NCI-H1694 (cell line): ENCODE results near the gene FAM83B.
"Not testable (repeated sequence)": the region's sequence is repeated elsewhere in the genome, so short reads cannot be mapped to it uniquely, and the experiment has no call there.

Experiments
- DNase-seq: peaks from one replicate; lab custom pipeline; 2025; lab: John Stamatoyannopoulos, UW

The FAM83B gene

GRCh38 chr6:54898767-54899166, 52.2 kb downstream of the FAM83B start:
- no peak for DNase-seq

DNA sequence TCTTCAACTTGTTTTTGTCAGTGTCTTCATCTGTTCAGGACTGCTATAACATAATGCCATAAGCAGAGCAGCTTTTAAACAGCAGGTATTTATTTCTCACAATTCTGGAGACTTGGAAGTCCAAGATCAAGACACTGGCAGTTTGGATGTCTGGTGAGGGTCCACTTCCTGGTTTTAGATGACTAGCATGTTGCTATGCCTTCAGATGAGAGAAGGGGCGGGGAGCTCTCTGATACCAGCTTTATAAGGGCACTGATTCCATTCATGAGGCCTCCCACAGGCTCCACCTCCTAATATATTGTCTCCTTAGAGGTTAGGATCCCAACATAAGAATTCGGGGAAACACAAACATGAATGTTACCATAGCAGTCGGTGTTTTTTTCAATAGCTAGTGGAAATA, 52.9 kb downstream of the FAM83B start:
- no peak for DNase-seq

DNA sequence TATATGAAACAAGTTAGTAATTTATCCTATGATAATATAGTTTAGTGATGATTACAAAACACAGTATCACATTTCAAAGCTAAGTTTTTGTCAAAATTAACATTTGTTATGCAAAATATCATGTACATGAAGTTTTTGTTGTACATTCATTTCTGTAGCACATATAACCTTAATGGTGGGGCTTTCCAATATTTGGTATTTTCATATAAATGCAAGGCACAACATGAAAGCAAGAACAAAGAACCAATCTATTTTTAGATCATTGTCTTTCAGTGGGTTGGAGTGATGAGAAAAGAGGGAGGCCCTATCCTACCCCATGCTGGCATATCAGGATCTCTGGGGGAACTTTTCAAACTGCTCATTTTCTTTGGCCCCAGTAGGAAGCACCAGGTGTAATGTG, 53.4 kb downstream of the FAM83B start:
- no peak for DNase-seq

- no peak for DNase-seq
Measured at GRCh38 chr6:54900666-54901065, 54.1 kb downstream of the FAM83B start.

DNA sequence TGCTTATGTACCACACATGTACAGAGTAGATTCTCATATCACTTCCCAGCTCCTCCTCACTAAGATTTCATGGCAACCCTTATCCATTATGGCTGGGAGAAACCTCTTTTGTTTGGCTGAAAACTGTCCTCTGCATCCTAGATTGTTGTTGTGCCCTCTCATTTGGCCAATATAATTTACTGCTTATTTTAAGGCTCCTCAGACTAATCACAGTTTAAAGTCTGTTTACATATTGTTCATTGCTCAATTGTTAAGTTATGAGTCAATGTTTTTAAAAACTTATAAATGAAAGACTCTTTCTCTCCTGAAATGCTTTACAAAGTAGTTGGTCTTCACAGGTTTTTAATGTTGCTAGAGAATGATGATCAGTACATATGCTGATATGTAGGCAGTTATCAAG, 57.3 kb downstream of the FAM83B start:
- DNase-seq = no peak

GRCh38 chr6:54907355-54907754, 60.8 kb downstream of the FAM83B start:
- no peak for DNase-seq

GRCh38 chr6:54909184-54909583, 62.6 kb downstream of the FAM83B start:
- no peak for DNase-seq

DNA sequence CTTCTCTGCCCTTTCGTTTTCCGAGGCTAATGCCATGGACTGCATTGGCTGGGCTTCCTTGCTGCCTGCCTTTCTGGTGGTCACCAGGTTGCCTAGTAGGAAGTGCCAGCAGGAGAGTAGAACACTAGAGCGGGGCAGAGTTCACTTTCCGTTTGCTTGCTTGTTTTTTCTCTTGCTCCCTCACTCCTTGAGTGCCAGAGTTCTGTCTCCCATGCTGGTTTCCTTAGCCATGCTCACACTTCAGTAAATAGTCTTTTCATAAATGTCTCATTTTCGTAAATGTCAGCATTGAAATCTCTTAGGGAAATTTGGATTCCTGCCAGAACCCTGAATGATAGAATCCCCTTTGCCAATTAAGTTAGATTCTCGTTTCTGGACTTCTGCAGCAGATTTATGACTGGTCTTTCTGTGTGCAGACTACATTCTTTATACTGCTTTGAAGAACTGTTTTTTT, 63.9 kb downstream of the FAM83B start:
- no peak for DNase-seq

GRCh38 chr6:54910921-54911320, 64.3 kb downstream of the FAM83B start:
- no peak for DNase-seq

GRCh38 chr6:54913211-54913610, 66.6 kb downstream of the FAM83B start:
- DNase-seq = no peak

DNA sequence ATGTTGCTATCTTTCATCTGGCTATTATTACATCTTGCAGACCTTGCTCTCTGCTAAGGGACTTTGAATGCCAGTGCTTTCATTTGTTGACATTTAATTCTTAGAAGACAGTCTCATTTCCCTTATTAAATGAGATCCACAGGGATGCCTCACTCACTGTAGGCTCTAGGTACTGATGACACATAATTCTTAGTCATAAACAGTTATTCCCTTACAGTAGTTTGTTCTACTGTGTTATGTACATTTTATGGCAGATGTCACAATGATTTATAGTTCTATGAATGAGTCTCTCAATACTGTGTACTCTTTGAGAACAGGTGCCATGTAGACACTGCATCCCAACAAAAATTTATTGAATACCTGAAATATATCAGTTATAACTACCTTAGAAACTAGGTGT, 70.3 kb downstream of the FAM83B start:
- no peak for DNase-seq

DNA sequence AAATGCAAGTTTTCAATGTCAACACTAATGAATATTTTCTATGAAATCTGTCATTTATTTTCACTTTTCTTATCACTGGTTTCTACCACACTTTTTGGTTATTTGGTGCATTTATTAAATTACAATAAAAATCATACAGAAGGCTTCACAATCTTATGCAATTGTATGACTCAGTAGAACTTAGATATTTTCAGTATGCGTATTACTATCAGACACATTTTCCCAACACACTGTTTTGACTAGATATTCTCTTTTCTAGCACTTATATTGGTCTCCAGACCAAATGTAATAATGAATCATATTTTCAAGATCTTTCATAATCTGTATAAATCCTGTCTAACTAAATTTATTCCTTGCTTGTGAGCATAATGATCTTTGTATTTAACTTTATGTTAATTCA, 74.1 kb downstream of the FAM83B start:
- DNase-seq = no peak

GRCh38 chr6:54921891-54922290, 75.3 kb downstream of the FAM83B start:
- DNase-seq = no peak

- DNase-seq = no peak
Measured at GRCh38 chr6:54929245-54929909, 82.8 kb downstream of the FAM83B start.

- no peak for DNase-seq
Measured at GRCh38 chr6:54932622-54933021, 86.1 kb downstream of the FAM83B start.

- DNase-seq = no peak
Measured at GRCh38 chr6:54935739-54936138, 89.2 kb downstream of the FAM83B start.

- no peak for DNase-seq
Measured at GRCh38 chr6:54937371-54937770, 90.8 kb downstream of the FAM83B start.

- no peak for DNase-seq
Measured at GRCh38 chr6:54957698-54958097, 111.1 kb downstream of the FAM83B start.

DNA sequence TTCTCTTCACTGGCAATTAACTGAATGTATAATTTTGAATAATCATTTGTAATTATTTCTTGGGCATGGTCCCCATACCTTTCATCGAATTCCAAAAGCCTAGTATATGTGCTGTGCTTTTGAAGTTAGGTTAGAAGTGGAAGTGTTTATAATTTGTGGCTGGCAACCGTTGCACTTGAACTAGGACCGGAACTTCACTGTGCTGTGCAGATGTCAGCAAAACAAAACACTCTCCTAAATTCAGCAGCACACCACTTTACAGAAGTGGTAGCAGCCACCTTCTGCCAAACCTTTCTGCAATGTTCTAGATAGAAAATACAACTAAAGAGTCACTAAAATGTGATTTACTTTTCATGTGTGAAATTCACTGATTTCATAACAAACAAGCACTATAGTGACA, 111.9 kb downstream of the FAM83B start:
- no peak for DNase-seq

DNA sequence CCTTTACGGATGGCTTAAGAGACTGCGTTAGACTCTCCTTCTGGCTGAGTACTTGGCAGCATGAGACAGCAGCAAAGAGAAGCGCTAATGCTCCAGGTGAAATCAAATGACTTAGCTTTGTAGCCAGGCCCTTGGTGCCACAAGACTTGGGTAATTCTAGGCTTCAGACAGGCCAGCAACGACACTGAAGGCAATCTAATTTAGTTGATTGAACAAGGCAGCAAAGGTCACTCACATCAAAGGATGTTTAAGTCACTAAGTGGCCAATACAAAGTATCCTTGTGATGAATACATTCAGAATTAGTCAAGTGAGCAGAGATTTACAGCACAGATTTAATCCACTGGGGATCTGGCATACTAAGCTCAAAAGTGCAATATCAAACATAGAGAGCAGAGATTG, 113.2 kb downstream of the FAM83B start:
- no peak for DNase-seq

DNA sequence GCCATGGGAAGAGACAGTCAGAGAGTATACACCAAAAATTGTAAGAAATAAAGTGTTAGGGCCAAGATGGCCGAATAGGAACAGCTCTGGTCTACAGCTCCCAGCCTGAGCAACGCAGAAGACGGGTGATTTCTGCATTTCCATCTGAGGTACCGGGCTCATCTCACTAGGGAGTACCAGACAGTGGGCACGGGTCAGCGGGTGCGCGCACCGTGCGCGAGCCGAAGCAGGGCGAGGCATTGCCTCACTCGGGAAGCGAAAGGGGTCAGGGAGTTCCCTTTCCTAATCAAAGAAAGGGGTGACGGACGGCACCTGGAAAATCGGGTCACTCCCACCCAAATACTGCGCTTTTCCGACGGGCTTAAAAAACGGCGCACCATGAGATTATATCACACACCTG, 114.8 kb downstream of the FAM83B start:
- not testable (repeated sequence) for DNase-seq

- DNase-seq = no peak
Measured at GRCh38 chr6:54970337-54970736, 123.8 kb downstream of the FAM83B start.

DNA sequence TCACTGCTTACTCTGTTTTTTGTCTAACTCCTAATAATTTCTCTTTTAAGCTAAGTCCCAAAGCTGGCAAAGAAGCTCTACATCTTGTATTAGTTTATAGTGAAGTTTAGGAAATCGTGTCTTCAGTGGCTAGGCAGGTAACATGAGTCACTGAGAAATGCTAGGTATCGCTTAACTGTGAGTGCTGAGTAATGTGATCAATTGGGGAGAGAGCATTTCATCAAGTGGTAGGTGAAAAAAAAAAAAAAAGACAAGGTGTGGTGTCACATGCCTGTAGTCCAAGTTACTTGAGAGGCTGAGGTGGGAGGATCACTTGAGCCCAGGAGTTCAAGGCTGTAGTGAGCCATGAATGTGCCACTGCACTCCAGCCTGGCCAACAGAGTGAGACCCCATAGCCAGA, 125.3 kb downstream of the FAM83B start:
- DNase-seq = no peak

DNA sequence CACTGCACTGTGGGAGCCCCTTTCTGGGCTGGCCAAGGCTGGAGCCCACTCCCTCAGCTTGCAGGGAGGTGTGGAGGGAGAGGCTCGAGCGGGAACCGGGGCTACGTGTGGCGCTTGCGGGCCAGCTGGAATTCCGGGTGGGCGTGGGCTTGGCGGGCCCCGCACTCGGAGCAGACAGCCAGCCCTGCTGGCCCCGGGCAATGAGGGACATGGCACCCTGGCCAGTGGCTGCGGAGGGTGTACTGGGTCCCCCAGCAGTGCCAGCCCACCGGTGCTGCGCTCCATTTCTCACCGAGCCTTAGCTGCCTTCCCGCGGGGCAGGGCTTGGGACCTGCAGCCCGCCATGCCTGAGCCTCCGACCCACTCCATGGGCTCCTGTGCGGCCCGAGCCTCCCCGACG, 132.6 kb downstream of the FAM83B start:
- DNase-seq = not testable (repeated sequence)
